Measurements from ENCODE around the gene LATS1. TPM values are rescaled to one million over a fixed set of nuclear protein-coding genes. Genes with fewer than 3 reads are reported as not detected.
A peak's percentile ranks its signal among the peaks of the same experiment; 100 is the strongest.
"Not testable (repeated sequence)": the region's sequence is repeated elsewhere in the genome, so short reads cannot be mapped to it uniquely, and the experiment has no call there.

Gene LATS1
- total RNA-seq, 1 donor from 2014 or later, result 34.0 TPM

GRCh38 chr6:149683256-149683859 lies 34.5 kb downstream of the LATS1 start:
- intact Hi-C loops (cut with micrococcal nuclease), result no loop called here
- Mint-ChIP-seq H3K36me3 (ENCODE audit: low read depth) (peaks cover 28% of the 10 kb centered on the region), H3K4me1 (ENCODE audit: low read depth) (peaks cover 26% of the 10 kb centered on the region), H3K4me3 (no peak overlapping the region), H3K9me3 (no peaks in the 10 kb centered on the region), H3K27ac (no peak overlapping the region), H3K27me3 (ENCODE audit: insufficient read depth) (no peaks in the 10 kb centered on the region)
- DNase-seq (ENCODE audit: low spot score), result no peak

GRCh38 chr6:149681845-149682244 lies 36.1 kb downstream of the LATS1 start:
- peaks cover 36% of the 10 kb centered on the region for H3K36me3 Mint-ChIP-seq (ENCODE audit: low read depth)
- H3K27me3 Mint-ChIP-seq (ENCODE audit: insufficient read depth); H3K4me3 Mint-ChIP-seq; DNase-seq (ENCODE audit: low spot score); intact Hi-C loops (cut with micrococcal nuclease); H3K9me3 Mint-ChIP-seq; H3K27ac Mint-ChIP-seq: not testable (repeated sequence)
- peaks cover 21% of the 10 kb centered on the region for H3K4me1 Mint-ChIP-seq (ENCODE audit: low read depth)

GRCh38 chr6:149681209-149681608 lies 36.7 kb downstream of the LATS1 start:
- H3K9me3 Mint-ChIP-seq, result no peaks in the 10 kb centered on the region
- peaks cover 33% of the 10 kb centered on the region for H3K36me3 Mint-ChIP-seq (ENCODE audit: low read depth)
- no peaks in the 10 kb centered on the region for H3K27me3 Mint-ChIP-seq (ENCODE audit: insufficient read depth)

GRCh38 chr6:149680503-149680902 lies 37.4 kb downstream of the LATS1 start:
- Mint-ChIP-seq H3K27ac (no peak overlapping the region), H3K4me1 (ENCODE audit: low read depth) (peaks cover 13% of the 10 kb centered on the region), H3K9me3 (no peaks in the 10 kb centered on the region), H3K4me3 (no peak overlapping the region), H3K27me3 (ENCODE audit: insufficient read depth) (no peaks in the 10 kb centered on the region), H3K36me3 (ENCODE audit: low read depth) (peaks cover 35% of the 10 kb centered on the region)
- intact Hi-C loops (cut with micrococcal nuclease), result no loop called here
- no peak for DNase-seq (ENCODE audit: low spot score)

More at GRCh38 chr6:149681209-149681608, 36.7 kb downstream of the LATS1 start:
- intact Hi-C loops (cut with micrococcal nuclease), result no loop called here
- peaks cover 14% of the 10 kb centered on the region for H3K4me1 Mint-ChIP-seq (ENCODE audit: low read depth)
- no peak for DNase-seq (ENCODE audit: low spot score)
- no peak overlapping the region for H3K4me3 Mint-ChIP-seq
- no peak overlapping the region for H3K27ac Mint-ChIP-seq

- intact Hi-C loops (cut with micrococcal nuclease); H3K4me3 Mint-ChIP-seq; H3K27me3 Mint-ChIP-seq (ENCODE audit: insufficient read depth); H3K4me1 Mint-ChIP-seq (ENCODE audit: low read depth); H3K27ac Mint-ChIP-seq; DNase-seq (ENCODE audit: low spot score); H3K9me3 Mint-ChIP-seq: not testable (repeated sequence)
- peaks cover 42% of the 10 kb centered on the region for H3K36me3 Mint-ChIP-seq (ENCODE audit: low read depth)
These were observed 45.6 kb downstream of the LATS1 start for GRCh38 chr6:149672265-149672664.

- no peak for DNase-seq (ENCODE audit: low spot score)
- no peaks in the 10 kb centered on the region for H3K27me3 Mint-ChIP-seq (ENCODE audit: insufficient read depth)
- intact Hi-C loops (cut with micrococcal nuclease), result no loop called here
- H3K4me1 Mint-ChIP-seq (ENCODE audit: low read depth), result peaks cover 11% of the 10 kb centered on the region
- H3K4me3 Mint-ChIP-seq, result no peak overlapping the region
- H3K9me3 Mint-ChIP-seq, result no peaks in the 10 kb centered on the region
- no peak overlapping the region for H3K27ac Mint-ChIP-seq
- H3K36me3 Mint-ChIP-seq (ENCODE audit: low read depth), result peaks cover 28% of the 10 kb centered on the region
These were observed 57.9 kb downstream of the LATS1 start for GRCh38 chr6:149660028-149660427.

GRCh38 chr6:149657441-149657840 lies 60.5 kb downstream of the LATS1 start:
- Mint-ChIP-seq H3K4me3 (no peak overlapping the region), H3K36me3 (ENCODE audit: low read depth) (peaks cover 21% of the 10 kb centered on the region), H3K27ac (no peak overlapping the region), H3K27me3 (ENCODE audit: insufficient read depth) (no peaks in the 10 kb centered on the region), H3K9me3 (no peaks in the 10 kb centered on the region), H3K4me1 (ENCODE audit: low read depth) (peaks cover 11% of the 10 kb centered on the region)
- intact Hi-C loops (cut with micrococcal nuclease), result no loop called here
- no peak for DNase-seq (ENCODE audit: low spot score)

GRCh38 chr6:149651056-149651455 lies 66.8 kb downstream of the LATS1 start:
- Mint-ChIP-seq H3K4me1 (ENCODE audit: low read depth) (peaks cover 20% of the 10 kb centered on the region), H3K4me3 (no peak overlapping the region), H3K27me3 (ENCODE audit: insufficient read depth) (no peaks in the 10 kb centered on the region), H3K36me3 (ENCODE audit: low read depth) (no peaks in the 10 kb centered on the region), H3K9me3 (no peaks in the 10 kb centered on the region), H3K27ac (no peak overlapping the region)
- intact Hi-C loops (cut with micrococcal nuclease), result no loop called here
- no peak for DNase-seq (ENCODE audit: low spot score)

- peak within 1 kb of the TSS; percentile 96 for H3K4me3 Mint-ChIP-seq
- H3K9me3 Mint-ChIP-seq, result no peaks in the 10 kb centered on the region
- H3K27me3 Mint-ChIP-seq (ENCODE audit: insufficient read depth), result no peaks in the 10 kb centered on the region
- intact Hi-C loops (cut with micrococcal nuclease), result loop anchor here (1.0 to 5.0 kb wide), 7 partner anchors 39 to 1742 kb away; partner anchors contain the start of genes GINM1, LATS1, LRP11 and PCMT1
- H3K4me1 Mint-ChIP-seq (ENCODE audit: low read depth), result peaks cover 31% of the 10 kb centered on the region
- peaks cover 5% of the 10 kb centered on the region for H3K36me3 Mint-ChIP-seq (ENCODE audit: low read depth)
- H3K27ac Mint-ChIP-seq, result peak within 1 kb of the TSS; percentile 83
- DNase-seq (ENCODE audit: low spot score), result peak; percentile 89
These were observed 69.5 kb downstream of the LATS1 start, which contains the start of gene KATNA1 for GRCh38 chr6:149648148-149649145. TSS of gene KATNA1 (minus strand) at chr6:149648714. CDS start at chr6:149638547, 10,167 bp downstream.

- Mint-ChIP-seq H3K4me3 (peak overlapping the region; percentile 96), H3K36me3 (ENCODE audit: low read depth) (peaks cover 5% of the 10 kb centered on the region), H3K9me3 (no peaks in the 10 kb centered on the region), H3K27me3 (ENCODE audit: insufficient read depth) (no peaks in the 10 kb centered on the region), H3K4me1 (ENCODE audit: low read depth) (peaks cover 38% of the 10 kb centered on the region), H3K27ac (no peak overlapping the region)
- intact Hi-C loops (cut with micrococcal nuclease), result loop anchor here (5.0 kb wide), 1 partner anchor 41 kb away; no protein-coding TSS in a partner anchor
- no peak for DNase-seq (ENCODE audit: low spot score)
These were observed 71.3 kb downstream of the LATS1 start for GRCh38 chr6:149646599-149646998.

GRCh38 chr6:149642829-149643580 lies 74.9 kb downstream of the LATS1 start:
- Mint-ChIP-seq H3K36me3 (ENCODE audit: low read depth) (peaks cover 18% of the 10 kb centered on the region), H3K4me1 (ENCODE audit: low read depth) (peaks cover 30% of the 10 kb centered on the region), H3K27me3 (ENCODE audit: insufficient read depth) (no peaks in the 10 kb centered on the region), H3K4me3 (no peak overlapping the region), H3K27ac (no peak overlapping the region), H3K9me3 (no peaks in the 10 kb centered on the region)
- intact Hi-C loops (cut with micrococcal nuclease), result no loop called here
- no peak for DNase-seq (ENCODE audit: low spot score)

GRCh38 chr6:149636124-149636523 lies 81.8 kb downstream of the LATS1 start:
- Mint-ChIP-seq H3K27ac (no peak overlapping the region), H3K4me3 (no peak overlapping the region), H3K4me1 (ENCODE audit: low read depth) (no peaks in the 10 kb centered on the region), H3K27me3 (ENCODE audit: insufficient read depth) (no peaks in the 10 kb centered on the region), H3K9me3 (no peaks in the 10 kb centered on the region), H3K36me3 (ENCODE audit: low read depth) (peaks cover 18% of the 10 kb centered on the region)
- DNase-seq (ENCODE audit: low spot score), result no peak
- intact Hi-C loops (cut with micrococcal nuclease), result no loop called here

Data from activated T-helper 1 cell treated with anti-CD3 and anti-CD28 coated beads, Interleukin-12 subunit alpha, Interleukin-12 subunit beta, Interleukin-2, Interleukin-4 antibody, amounts not matched to agents 30 ng/mL and 10 ng/mL and 1 ng/mL, durations not matched to agents 14 hours and 24 hours and 36 hours (primary cell).